Activated CD4-positive, alpha-beta T cell treated with anti-CD3 and anti-CD28 coated beads for 1 hour (primary cell): ENCODE data around the gene FNTB.

Source experiments
- DNase-seq: peaks from one replicate; pipeline ENCODE4 v3.0.0-alpha.2; 2020

The FNTB gene

GRCh38 chr14:64953661-64954060 is 33.0 kb upstream of the FNTB start:
- no peak for DNase-seq

GRCh38 chr14:64954491-64955240 is 32.0 kb upstream of the FNTB start:
- DNase-seq = no peak

GRCh38 chr14:64955297-64955696 is 31.4 kb upstream of the FNTB start:
- DNase-seq = no peak

GRCh38 chr14:64956697-64957406 is 29.8 kb upstream of the FNTB start:
- no peak for DNase-seq

- DNase-seq = no peak
These were observed 28.5 kb upstream of the FNTB start for GRCh38 chr14:64958201-64958600.

- no peak for DNase-seq
These were observed 28.0 kb upstream of the FNTB start for GRCh38 chr14:64958743-64959142.

GRCh38 chr14:64960762-64961276 is 25.9 kb upstream of the FNTB start:
- no peak for DNase-seq

- DNase-seq = no peak
These were observed 23.1 kb upstream of the FNTB start for GRCh38 chr14:64963611-64964010.

- no peak for DNase-seq
These were observed 21.2 kb upstream of the FNTB start for GRCh38 chr14:64965356-64966000.

GRCh38 chr14:64966976-64967375 is 19.7 kb upstream of the FNTB start:
- DNase-seq = no peak

- no peak for DNase-seq
These were observed 18.5 kb upstream of the FNTB start for GRCh38 chr14:64968167-64968566.

GRCh38 chr14:64968651-64969050 is 18.0 kb upstream of the FNTB start:
- no peak for DNase-seq

- no peak for DNase-seq
These were observed 16.7 kb upstream of the FNTB start for GRCh38 chr14:64970041-64970440.

GRCh38 chr14:64970776-64971477 is 15.8 kb upstream of the FNTB start:
- DNase-seq = no peak

GRCh38 chr14:64971491-64971942 is 15.2 kb upstream of the FNTB start:
- DNase-seq = no peak

GRCh38 chr14:64971943-64972791 is 14.5 kb upstream of the FNTB start, which contains the start of gene RAB15:
Gene RAB15 (minus strand): TSS chr14:64972336. CDS start chr14:64972076, 260 bp downstream.
- DNase-seq = no peak

GRCh38 chr14:64973026-64973442 is 13.7 kb upstream of the FNTB start:
- no peak for DNase-seq

GRCh38 chr14:64973826-64974225 is 12.9 kb upstream of the FNTB start:
- DNase-seq = no peak

GRCh38 chr14:64974563-64974962 is 12.1 kb upstream of the FNTB start:
- no peak for DNase-seq

GRCh38 chr14:64979336-64980074 is 7.2 kb upstream of the FNTB start:
- DNase-seq = no peak
